HUES48 (cell line): ENCODE results near the gene IL22RA1.
A peak's percentile ranks its signal among the peaks of the same experiment; 100 is the strongest.

Experiments used
- H3K27ac ChIP-seq: one replicate; pipeline ENCODE4 v1.7.0; 2013; ENCODE audit warnings: low read depth, low read length, inconsistent platforms
- H3K27me3 ChIP-seq: 2 replicates; pipeline ENCODE4 v1.6.1; 2013; ENCODE audit warnings: mild to moderate bottlenecking, low read length; ENCODE audit not compliant: control insufficient read depth, insufficient read depth
- H3K36me3 ChIP-seq: 2 replicates; pipeline ENCODE4 v1.6.1; 2013; ENCODE audit warnings: low read length; ENCODE audit not compliant: control insufficient read depth, insufficient read depth
- H3K4me1 ChIP-seq: 2 replicates; pipeline ENCODE4 v1.6.1; 2013; ENCODE audit warnings: mild to moderate bottlenecking, low read length; ENCODE audit not compliant: control insufficient read depth, insufficient read depth
- H3K4me3 ChIP-seq: 2 replicates; pipeline ENCODE4 v1.5.1; 2013; ENCODE audit warnings: mild to moderate bottlenecking, low read depth, low read length
- H3K9ac ChIP-seq: 2 replicates; pipeline ENCODE4 v1.6.1; 2013; ENCODE audit warnings: mild to moderate bottlenecking, low read depth, low read length, moderate library complexity
- H3K9me3 ChIP-seq: 2 replicates; pipeline ENCODE4 v1.6.1; 2013; ENCODE audit warnings: low read length; ENCODE audit not compliant: control insufficient read depth, insufficient read depth

Gene IL22RA1

GRCh38 chr1:24167008-24167407 is 24.1 kb upstream of the IL22RA1 start:
- no peaks in the 10 kb centered on the region for H3K4me1 ChIP-seq
- H3K9ac ChIP-seq, result no peak overlapping the region
- no peak overlapping the region for H3K4me3 ChIP-seq
- no peaks in the 10 kb centered on the region for H3K27me3 ChIP-seq
- H3K27ac ChIP-seq, result no peak overlapping the region
- peaks cover 31% of the 10 kb centered on the region for H3K36me3 ChIP-seq
- H3K9me3 ChIP-seq, result no peaks in the 10 kb centered on the region

- Histone ChIP-seq H3K4me1 (no peaks in the 10 kb centered on the region), H3K9ac (no peak overlapping the region), H3K27me3 (no peaks in the 10 kb centered on the region), H3K36me3 (peaks cover 33% of the 10 kb centered on the region), H3K27ac (no peak overlapping the region), H3K9me3 (no peaks in the 10 kb centered on the region), H3K4me3 (no peak overlapping the region)
These were observed 22.6 kb upstream of the IL22RA1 start for GRCh38 chr1:24165500-24165899.

GRCh38 chr1:24164004-24164403 is 21.1 kb upstream of the IL22RA1 start:
- Histone ChIP-seq H3K9ac (no peak overlapping the region), H3K27ac (no peak overlapping the region), H3K4me3 (no peak overlapping the region), H3K4me1 (no peaks in the 10 kb centered on the region), H3K9me3 (no peaks in the 10 kb centered on the region), H3K36me3 (peaks cover 28% of the 10 kb centered on the region), H3K27me3 (no peaks in the 10 kb centered on the region)

GRCh38 chr1:24162201-24162600 is 19.3 kb upstream of the IL22RA1 start:
- no peaks in the 10 kb centered on the region for H3K9me3 ChIP-seq
- H3K36me3 ChIP-seq, result peaks cover 30% of the 10 kb centered on the region
- H3K4me3 ChIP-seq, result no peak overlapping the region
- H3K27ac ChIP-seq, result no peak overlapping the region
- no peak overlapping the region for H3K9ac ChIP-seq
- H3K27me3 ChIP-seq, result no peaks in the 10 kb centered on the region
- no peaks in the 10 kb centered on the region for H3K4me1 ChIP-seq

GRCh38 chr1:24161270-24161669 is 18.3 kb upstream of the IL22RA1 start:
- H3K4me3 ChIP-seq, result no peak overlapping the region

GRCh38 chr1:24159366-24159765 is 16.4 kb upstream of the IL22RA1 start:
- H3K9me3 ChIP-seq, result no peaks in the 10 kb centered on the region
- H3K27me3 ChIP-seq, result no peaks in the 10 kb centered on the region
- peaks cover 25% of the 10 kb centered on the region for H3K36me3 ChIP-seq
- 0 out of 2 replicates have a peak, but pooled peaks cover under 1% of the 10 kb centered on the region for H3K4me1 ChIP-seq
- no peak overlapping the region for H3K4me3 ChIP-seq
- no peak overlapping the region for H3K9ac ChIP-seq
- H3K27ac ChIP-seq, result no peak overlapping the region

More at GRCh38 chr1:24161270-24161669, 18.3 kb upstream of the IL22RA1 start:
- Histone ChIP-seq H3K9me3 (no peaks in the 10 kb centered on the region), H3K9ac (no peak overlapping the region), H3K36me3 (peaks cover 33% of the 10 kb centered on the region), H3K27ac (no peak overlapping the region), H3K27me3 (no peaks in the 10 kb centered on the region), H3K4me1 (no peaks in the 10 kb centered on the region)

- H3K36me3 ChIP-seq, result peaks cover 25% of the 10 kb centered on the region
- H3K4me1 ChIP-seq, result peaks cover 5% of the 10 kb centered on the region; the same call in 1 of the 2 replicates
- no peaks in the 10 kb centered on the region for H3K27me3 ChIP-seq
- no peak overlapping the region for H3K27ac ChIP-seq
- H3K9me3 ChIP-seq, result no peaks in the 10 kb centered on the region
- H3K9ac ChIP-seq, result no peak overlapping the region
- no peak overlapping the region for H3K4me3 ChIP-seq
These were observed 15.1 kb upstream of the IL22RA1 start for GRCh38 chr1:24157918-24158481.

- Histone ChIP-seq H3K9me3 (no peaks in the 10 kb centered on the region), H3K27ac (no peak overlapping the region), H3K36me3 (peaks cover 25% of the 10 kb centered on the region), H3K4me1 (peaks cover 9% of the 10 kb centered on the region), H3K4me3 (no peak overlapping the region), H3K27me3 (no peaks in the 10 kb centered on the region), H3K9ac (no peak overlapping the region)
These were observed 13.8 kb upstream of the IL22RA1 start for GRCh38 chr1:24156542-24157260.

- H3K9me3 ChIP-seq, result no peaks in the 10 kb centered on the region
- no peaks in the 10 kb centered on the region for H3K27me3 ChIP-seq
- no peak overlapping the region for H3K9ac ChIP-seq
- H3K4me3 ChIP-seq, result no peak overlapping the region
- H3K4me1 ChIP-seq, result peaks cover 18% of the 10 kb centered on the region
- peaks cover 23% of the 10 kb centered on the region for H3K36me3 ChIP-seq
- H3K27ac ChIP-seq, result no peak overlapping the region
These were observed 12.3 kb upstream of the IL22RA1 start for GRCh38 chr1:24155011-24155782.

- no peaks in the 10 kb centered on the region for H3K27me3 ChIP-seq
- H3K9me3 ChIP-seq, result no peaks in the 10 kb centered on the region
- no peak overlapping the region for H3K9ac ChIP-seq
- peaks cover 21% of the 10 kb centered on the region for H3K36me3 ChIP-seq
- peaks cover 23% of the 10 kb centered on the region for H3K4me1 ChIP-seq
- H3K27ac ChIP-seq, result peak overlapping the region; percentile 16
- no peak overlapping the region for H3K4me3 ChIP-seq
These were observed 11.3 kb upstream of the IL22RA1 start for GRCh38 chr1:24154215-24154614.
